NOMO-1 treated with dmso at 0.1 percent for 144 hours (cell line): ENCODE measurements around the gene TTC33.
"Not testable (repeated sequence)": the region's sequence is repeated elsewhere in the genome, so short reads cannot be mapped to it uniquely, and the experiment has no call there.

Experiments used
- DNase-seq: peaks from one replicate; lab custom pipeline; 2025; ENCODE audit not compliant: unreplicated experiment; lab: John Stamatoyannopoulos, UW

TTC33 gene

DNA sequence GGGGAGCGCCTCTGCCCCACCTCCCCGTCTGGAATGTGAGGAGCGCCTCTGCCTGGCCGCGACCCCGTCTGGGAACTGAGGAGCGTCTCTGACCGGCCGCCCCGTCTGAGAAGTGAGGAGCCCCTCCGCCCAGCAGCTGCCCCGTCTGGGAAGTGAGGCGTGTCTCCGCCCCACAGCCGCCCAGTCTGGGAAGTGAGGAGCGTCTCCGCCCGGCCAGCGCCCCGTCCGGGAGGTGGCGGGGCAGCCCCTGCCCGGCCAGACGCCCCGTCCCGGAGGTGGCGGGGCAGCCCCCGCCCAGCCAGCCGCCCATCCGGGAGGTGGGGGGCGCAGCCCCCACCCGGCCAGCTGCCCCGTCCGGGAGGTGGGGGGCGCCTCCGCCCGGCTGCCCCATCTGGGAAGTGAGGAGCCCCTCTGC is 33.3 kb downstream of the TTC33 start:
- not testable (repeated sequence) for DNase-seq

GRCh38 chr5:40720069-40720468 is 35.7 kb downstream of the TTC33 start:
- DNase-seq: no peak

- DNase-seq: no peak
Observed at GRCh38 chr5:40717281-40717680, 38.5 kb downstream of the TTC33 start.

GRCh38 chr5:40716590-40716989 is 39.2 kb downstream of the TTC33 start:
- DNase-seq: no peak

GRCh38 chr5:40716000-40716399 is 39.8 kb downstream of the TTC33 start:
- no peak for DNase-seq

- no peak for DNase-seq
Observed at GRCh38 chr5:40714001-40714400, 41.8 kb downstream of the TTC33 start.

- DNase-seq: not testable (repeated sequence)
Observed at GRCh38 chr5:40710575-40710974, 45.2 kb downstream of the TTC33 start.

GRCh38 chr5:40705484-40705883 is 50.3 kb downstream of the TTC33 start:
- not testable (repeated sequence) for DNase-seq

DNA sequence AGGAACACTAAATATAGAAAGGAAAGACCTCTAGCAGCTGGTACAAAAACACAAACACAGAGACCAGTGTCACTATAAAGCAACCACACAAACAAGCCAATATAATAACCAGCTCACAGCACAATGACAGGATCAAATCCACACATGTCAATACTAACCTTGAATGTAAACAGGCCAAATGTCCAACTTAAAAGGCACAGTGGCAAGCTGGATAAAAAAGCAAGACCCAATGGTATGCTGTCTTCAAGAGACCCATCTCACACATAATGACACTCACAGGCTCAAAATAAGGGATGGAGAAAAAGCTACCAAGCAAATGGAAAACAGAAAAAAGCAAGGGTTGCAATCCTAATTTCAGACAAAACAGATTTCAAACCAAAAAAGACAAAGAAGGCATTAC is 53.7 kb downstream of the TTC33 start:
- not testable (repeated sequence) for DNase-seq

DNA sequence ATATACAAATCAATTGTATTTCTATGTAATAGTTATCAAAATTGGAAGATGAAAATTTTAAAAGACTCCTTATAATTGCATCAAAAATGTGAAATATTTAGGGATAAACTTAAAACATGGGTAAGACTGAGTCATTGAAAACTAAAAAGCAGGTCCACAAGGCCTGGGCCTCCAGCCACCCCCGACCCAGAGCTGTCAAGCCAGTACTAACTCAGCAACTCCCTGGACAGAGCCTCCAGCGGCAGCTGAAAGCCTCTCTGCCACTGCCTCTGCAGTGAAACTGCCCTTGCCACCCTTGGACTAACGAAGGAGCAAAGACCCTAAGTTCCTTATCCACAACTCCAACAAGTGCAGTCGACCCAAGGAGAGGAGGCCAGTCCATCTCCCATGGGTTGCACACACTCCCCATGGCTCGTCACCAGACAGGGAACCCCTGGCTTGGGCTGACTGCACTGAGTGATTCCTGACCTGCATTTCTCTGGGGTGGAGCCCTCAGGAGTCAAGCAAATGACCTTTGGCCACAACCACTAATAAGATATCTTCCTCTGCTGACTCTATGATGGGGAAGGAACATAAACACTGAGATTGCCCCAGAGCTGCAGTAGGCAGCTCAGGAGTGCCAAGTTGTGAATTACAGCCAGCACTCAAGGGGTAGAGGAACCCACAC is 55.5 kb downstream of the TTC33 start:
- no peak for DNase-seq

DNA sequence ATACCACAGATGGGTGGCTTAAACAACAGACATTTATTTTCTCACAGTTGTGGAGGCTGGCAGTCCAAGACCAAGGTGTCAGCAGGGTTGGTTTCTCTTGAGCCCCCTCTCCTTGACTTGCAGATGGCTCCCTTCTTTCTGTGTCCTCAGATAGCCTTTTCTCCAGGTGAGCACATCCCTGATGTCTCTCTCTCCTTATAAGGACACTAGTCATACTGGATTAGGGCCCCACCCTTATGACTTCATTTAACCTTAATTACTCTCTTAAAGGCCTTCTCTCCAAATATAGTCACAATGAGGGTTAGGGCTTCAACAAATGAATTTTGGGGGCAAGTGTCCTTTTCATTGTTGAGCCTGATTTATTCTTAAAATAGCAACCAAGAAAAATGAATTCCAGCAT is 61.3 kb downstream of the TTC33 start:
- no peak for DNase-seq

- DNase-seq: no peak
Observed at GRCh38 chr5:40691894-40692293, 63.9 kb downstream of the TTC33 start.

DNA sequence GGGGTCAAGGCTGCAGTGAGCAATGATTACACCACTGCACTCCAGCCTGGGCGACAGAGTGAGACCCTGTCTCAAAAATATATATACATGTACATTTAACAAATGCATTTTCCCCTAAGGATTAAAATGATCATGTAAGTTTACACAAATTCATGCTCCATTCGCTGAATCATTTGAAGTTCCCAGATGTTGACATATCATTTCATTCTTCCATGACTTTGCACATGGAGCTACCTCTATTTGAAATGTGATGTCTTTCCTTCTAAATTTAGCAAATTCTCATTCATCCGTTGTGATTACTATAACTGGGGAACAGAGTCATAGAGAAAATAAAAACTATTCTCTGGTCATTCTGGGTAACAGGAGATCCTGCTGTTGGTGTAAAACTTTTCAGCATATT is 65.5 kb downstream of the TTC33 start:
- no peak for DNase-seq

GRCh38 chr5:40689438-40689837 is 66.3 kb downstream of the TTC33 start:
- peak; percentile 60 for DNase-seq

DNA sequence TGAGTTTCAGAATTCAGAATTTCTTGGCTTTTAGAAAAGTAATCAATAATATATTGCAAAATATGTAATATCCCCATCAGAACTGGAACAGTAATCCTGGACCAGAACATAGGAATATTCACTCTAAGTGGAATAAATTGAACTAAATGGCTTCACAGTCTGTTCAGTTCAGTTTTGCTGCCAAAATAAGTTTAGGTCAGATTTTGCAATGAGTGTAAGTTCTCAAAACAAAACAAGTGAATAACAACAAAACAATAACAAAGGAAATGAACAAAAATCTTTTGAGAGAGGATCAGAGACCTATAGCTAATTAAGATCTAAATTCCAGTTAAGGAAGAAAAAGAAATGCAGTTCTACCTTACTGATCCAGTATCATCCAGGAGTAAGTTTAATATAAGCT is 66.8 kb downstream of the TTC33 start:
- DNase-seq: no peak

DNA sequence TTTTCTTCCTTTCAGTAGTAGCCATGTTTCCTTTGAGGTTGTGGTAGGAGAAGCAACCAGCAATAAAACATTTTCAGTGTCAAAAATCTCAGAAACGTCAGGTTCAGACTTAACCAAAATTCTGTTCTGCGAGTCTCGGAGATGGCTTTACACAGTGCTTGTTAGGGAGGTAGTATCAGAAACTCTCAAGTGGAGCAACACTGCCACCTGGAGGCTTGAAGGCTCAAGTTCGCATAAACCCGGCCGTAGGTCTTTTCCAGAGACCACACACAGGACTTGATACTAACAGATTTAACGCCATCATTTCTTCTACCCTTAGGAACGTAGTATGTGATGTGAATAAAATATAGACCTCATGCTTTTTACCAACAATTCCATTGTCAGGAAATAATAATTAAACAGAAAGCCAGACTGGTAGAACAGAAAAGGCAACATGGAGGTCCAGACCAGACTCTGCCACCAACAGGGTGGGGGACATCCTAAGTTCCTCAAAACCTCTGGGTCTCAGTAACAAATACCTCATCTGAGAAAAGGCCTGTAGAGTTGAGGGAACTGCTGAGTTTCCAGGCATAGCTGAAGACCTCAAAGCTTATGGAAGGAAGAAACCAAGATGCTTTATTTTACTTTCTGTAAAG is 67.5 kb downstream of the TTC33 start:
- peak; percentile 87 for DNase-seq

DNA sequence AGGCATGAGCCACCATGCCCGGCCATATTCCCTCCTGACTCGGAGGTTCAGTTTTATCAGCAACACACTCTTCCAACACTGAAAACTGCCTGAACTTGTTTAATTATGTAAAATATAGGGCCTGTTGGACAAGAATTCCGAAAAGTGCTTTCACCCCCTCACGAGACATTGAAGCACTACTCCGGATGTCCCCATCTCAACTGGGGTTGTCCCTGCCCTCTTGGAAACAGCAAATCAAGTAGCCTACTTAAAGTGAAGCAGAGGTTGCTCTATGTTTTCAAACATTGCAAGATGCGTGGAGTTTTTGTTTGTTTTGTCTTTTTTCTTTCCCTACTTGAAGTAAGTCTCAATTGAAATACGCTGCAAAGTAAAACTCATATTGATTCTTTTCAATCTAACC is 68.4 kb downstream of the TTC33 start:
- no peak for DNase-seq

DNA sequence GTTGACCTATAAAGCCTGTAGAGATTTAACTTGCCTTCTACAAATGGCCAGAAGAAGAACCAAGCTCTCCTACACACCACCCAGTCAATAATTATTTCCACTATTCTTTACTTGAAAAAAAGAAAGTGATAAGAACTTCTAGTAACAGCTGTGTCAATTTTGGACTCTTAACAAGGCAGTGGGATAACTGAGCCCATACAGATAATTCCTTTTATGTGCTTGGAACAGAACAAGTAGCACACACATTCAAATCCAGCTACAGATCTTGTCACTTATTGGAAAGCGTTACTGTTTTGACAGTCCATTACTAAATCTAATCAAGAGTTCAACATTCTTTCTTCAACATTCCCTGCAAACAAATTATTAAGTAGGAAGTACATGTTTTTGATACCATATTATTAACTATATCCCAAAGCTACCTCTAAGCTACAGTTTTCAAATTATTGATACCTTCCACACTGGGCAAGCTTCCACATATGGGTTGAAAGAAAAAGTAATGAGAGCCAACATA is 69.7 kb downstream of the TTC33 start:
- DNase-seq: no peak

GRCh38 chr5:40685193-40685592 is 70.6 kb downstream of the TTC33 start:
- DNase-seq: no peak

GRCh38 chr5:40683305-40683704 is 72.5 kb downstream of the TTC33 start:
- no peak for DNase-seq

- peak; percentile 33 for DNase-seq
Observed at GRCh38 chr5:40682154-40683017, 73.4 kb downstream of the TTC33 start.
